T-helper 2 cell (primary cell): Measurements from ENCODE around the gene MARS1.
A peak's percentile ranks its signal among the peaks of the same experiment; 100 is the strongest.
"Not testable (repeated sequence)": the region's sequence is repeated elsewhere in the genome, so short reads cannot be mapped to it uniquely, and the experiment has no call there.

Experiments
- DNase-seq, 5 experiments: peaks; one replicate each; pipeline versions ENCODE4 v3.0.0 to v3.0.0-alpha.2; 2012 to 2022
- total RNA-seq, 2 donors: gene quantifications; one replicate each; lab custom pipeline; 2026; lab: John Stamatoyannopoulos, UW

The MARS1 gene
- total RNA-seq, result 117 to 166 reads per million in 2 donors

- DNase-seq, result peak; percentile 78 to 99 (median 90)
Measured at GRCh38 chr12:57487597-57488401, at the start of gene MARS1. Gene MARS1, plus strand, starts transcription at chr12:57488068. Its CDS starts 23 bp downstream, at chr12:57488091.

GRCh38 chr12:57438400-57438799 lies 49.5 kb upstream of the MARS1 start:
- DNase-seq, result no peak

- no peak for DNase-seq
Measured at GRCh38 chr12:57439762-57440266, 48.1 kb upstream of the MARS1 start.

- not testable (repeated sequence) for DNase-seq
Measured at GRCh38 chr12:57441393-57441792, 46.5 kb upstream of the MARS1 start.

GRCh38 chr12:57441846-57442427 lies 45.9 kb upstream of the MARS1 start:
- no peak for DNase-seq

- DNase-seq, result peak in 1 of 5 experiments; percentile 50
Measured at GRCh38 chr12:57444337-57444736, 43.5 kb upstream of the MARS1 start.

GRCh38 chr12:57444744-57445143 lies 43.1 kb upstream of the MARS1 start:
- DNase-seq, result no peak

- no peak for DNase-seq
Measured at GRCh38 chr12:57446292-57446960, 41.4 kb upstream of the MARS1 start.

GRCh38 chr12:57448669-57449068 lies 39.2 kb upstream of the MARS1 start:
- no peak for DNase-seq

- no peak for DNase-seq
Measured at GRCh38 chr12:57449375-57449774, 38.5 kb upstream of the MARS1 start.

- DNase-seq, result no peak
Measured at GRCh38 chr12:57450057-57450456, 37.8 kb upstream of the MARS1 start.

- no peak for DNase-seq
Measured at GRCh38 chr12:57451233-57451778, 36.6 kb upstream of the MARS1 start.

GRCh38 chr12:57452181-57452936 lies 35.5 kb upstream of the MARS1 start:
- DNase-seq, result peak in 1 of 5 experiments; percentile 42

GRCh38 chr12:57452937-57453509 lies 34.8 kb upstream of the MARS1 start:
- peak in 1 of 5 experiments; percentile 37 for DNase-seq

- DNase-seq, result no peak
Measured at GRCh38 chr12:57454213-57454565, 33.7 kb upstream of the MARS1 start.

- DNase-seq, result no peak
Measured at GRCh38 chr12:57454566-57455373, 33.1 kb upstream of the MARS1 start, which contains the start of gene INHBE. Gene INHBE, plus strand, starts transcription at chr12:57455307. Its CDS starts 230 bp downstream, at chr12:57455537.

GRCh38 chr12:57455374-57456144 lies 32.3 kb upstream of the MARS1 start:
- DNase-seq, result no peak

GRCh38 chr12:57456145-57456700 lies 31.6 kb upstream of the MARS1 start:
- peak in 3 of 5 experiments; percentile 14 to 67 (median 19) for DNase-seq

- DNase-seq, result no peak
Measured at GRCh38 chr12:57456737-57457490, 31.0 kb upstream of the MARS1 start.
